CD4-positive, alpha-beta T cell treated with Interleukin-21 for 1 hour (primary cell): ENCODE data around the gene EMD.
A peak's percentile ranks its signal among the peaks of the same experiment; 100 is the strongest.
"Not testable (repeated sequence)": the region's sequence is repeated elsewhere in the genome, so short reads cannot be mapped to it uniquely, and the experiment has no call there.

Source experiments
- DNase-seq: peaks from one replicate; pipeline ENCODE4 v3.0.0-alpha.2; 2020

The EMD gene

DNA sequence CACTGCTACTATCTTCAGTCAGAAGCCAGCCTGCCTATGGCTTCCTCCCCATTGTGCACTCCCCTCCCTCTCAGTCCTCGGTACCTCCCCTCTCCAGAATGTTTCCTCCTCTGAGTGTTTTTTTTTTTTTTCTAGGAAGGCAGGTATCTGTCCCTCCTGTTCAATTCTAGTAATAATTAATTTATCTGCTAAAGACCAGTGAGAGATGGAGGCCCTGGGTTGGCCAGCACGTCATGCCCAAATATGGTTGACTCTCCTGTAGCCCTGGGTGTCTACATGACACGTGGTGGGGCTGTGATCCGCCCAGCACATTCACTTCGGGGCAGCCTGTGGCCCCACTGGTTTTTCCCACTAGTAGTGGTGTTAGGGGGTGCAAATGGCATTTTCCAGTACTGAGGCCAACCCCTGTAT, 6.5 kb upstream of the EMD start:
- DNase-seq = peak; percentile 64

DNA sequence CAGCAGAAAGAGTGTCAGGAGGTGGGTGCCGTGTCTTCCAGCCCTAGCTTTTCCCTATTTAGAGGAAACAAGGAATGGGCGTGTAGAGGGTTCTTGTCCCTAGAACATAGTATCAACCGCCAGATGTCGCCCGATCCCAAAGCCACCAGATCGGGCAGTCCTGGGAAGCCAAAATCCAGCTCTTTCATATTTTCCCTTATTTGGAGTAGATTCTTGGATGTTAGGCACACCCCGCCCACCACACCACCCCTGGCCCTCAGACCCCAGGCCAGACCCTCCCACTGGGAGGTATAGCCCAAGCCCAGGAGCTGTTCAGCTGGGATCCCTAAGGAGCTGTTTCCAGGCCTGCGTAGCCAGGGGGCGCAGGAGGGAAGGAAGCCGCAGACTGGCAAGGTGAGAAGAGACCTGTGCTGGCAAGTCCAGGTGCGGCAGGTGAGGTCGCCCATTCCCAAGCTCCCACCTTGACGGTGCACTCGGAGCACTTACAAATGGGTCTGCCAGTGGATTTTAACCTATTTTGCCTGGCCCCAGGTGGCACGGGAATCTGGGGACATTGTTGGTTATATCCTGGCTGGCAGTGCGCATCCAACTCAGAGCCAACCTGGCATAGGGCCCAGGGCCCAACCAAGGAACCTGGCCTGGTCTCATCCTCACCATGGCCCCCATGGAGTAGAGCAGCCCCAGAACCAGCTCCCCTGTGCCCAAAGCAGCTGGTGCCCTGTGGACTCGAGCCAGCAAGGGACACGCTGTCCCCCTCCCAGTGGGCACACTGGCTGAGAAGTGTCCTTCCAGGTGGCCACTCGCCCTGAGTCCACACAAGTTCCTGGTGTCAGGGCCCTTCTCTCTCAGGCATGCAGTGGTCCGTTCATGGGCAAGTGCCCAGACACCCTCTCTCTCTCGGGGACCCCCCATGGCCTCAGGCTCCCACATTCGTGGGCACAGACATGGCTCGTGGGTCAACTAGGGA, 5.5 kb upstream of the EMD start:
- no peak for DNase-seq

GRCh38 chrX:154374313-154375155, 4.6 kb upstream of the EMD start, which contains the start of gene FLNA:
Gene FLNA, minus strand, starts transcription at chrX:154374634. Its CDS starts 3,389 bp downstream, at chrX:154371245.
- peak; percentile 47 for DNase-seq

GRCh38 chrX:154375156-154375504, 4.0 kb upstream of the EMD start:
- DNase-seq = no peak

DNA sequence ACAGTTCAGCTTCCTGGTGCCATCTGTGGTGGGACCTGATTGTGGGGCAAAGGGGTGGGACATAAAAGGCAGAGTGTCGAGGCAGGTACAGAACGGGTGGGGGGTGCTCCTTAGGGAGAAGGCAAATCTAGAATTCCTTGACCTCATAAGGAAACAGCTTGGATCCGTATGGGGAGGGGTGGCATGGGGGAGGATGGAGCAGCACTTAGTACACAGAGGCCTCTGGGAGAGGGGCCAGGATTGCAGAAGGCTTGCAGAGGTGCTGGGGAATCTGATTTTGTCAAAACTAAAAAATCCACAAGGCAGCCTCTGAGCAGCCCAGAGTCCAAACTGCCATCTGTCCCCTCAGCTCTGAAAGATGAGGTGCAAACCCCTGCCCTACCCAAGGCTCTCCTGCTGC, 2.3 kb upstream of the EMD start:
- DNase-seq = no peak

- peak; percentile 51 for DNase-seq
These were observed 866 bp upstream of the EMD start for GRCh38 chrX:154378059-154378798.

DNA sequence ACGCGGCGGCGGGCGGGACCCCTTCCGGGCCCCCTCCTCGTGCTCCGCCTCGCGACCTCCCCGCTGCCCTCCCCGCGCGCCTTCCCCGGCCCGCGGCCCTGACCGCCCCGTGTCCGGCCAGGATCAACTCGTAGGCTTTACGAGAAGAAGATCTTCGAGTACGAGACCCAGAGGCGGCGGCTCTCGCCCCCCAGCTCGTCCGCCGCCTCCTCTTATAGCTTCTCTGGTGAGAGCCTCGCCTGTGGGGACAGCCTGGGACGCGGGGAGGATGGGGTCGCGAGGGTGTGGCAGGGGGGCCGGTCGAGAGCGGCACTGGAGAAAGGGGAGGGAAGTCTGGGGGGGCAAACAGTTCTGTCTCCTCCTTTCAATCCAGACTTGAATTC, 465 bp downstream of the EMD start:
- no peak for DNase-seq

GRCh38 chrX:154380153-154380552, 1.1 kb downstream of the EMD start:
- DNase-seq = no peak

GRCh38 chrX:154380787-154381186, 1.7 kb downstream of the EMD start:
- no peak for DNase-seq

- DNase-seq = no peak
These were observed 2.2 kb downstream of the EMD start for GRCh38 chrX:154381271-154381670.

- no peak for DNase-seq
These were observed 3.5 kb downstream of the EMD start for GRCh38 chrX:154382483-154383069.

- DNase-seq = no peak
These were observed 4.5 kb downstream of the EMD start for GRCh38 chrX:154383359-154384283.

- no peak for DNase-seq
These were observed 5.3 kb downstream of the EMD start for GRCh38 chrX:154384284-154384892.

GRCh38 chrX:154388094-154388493, 9.0 kb downstream of the EMD start:
- DNase-seq = not testable (repeated sequence)

GRCh38 chrX:154388649-154389048, 9.6 kb downstream of the EMD start:
- DNase-seq = not testable (repeated sequence)

DNA sequence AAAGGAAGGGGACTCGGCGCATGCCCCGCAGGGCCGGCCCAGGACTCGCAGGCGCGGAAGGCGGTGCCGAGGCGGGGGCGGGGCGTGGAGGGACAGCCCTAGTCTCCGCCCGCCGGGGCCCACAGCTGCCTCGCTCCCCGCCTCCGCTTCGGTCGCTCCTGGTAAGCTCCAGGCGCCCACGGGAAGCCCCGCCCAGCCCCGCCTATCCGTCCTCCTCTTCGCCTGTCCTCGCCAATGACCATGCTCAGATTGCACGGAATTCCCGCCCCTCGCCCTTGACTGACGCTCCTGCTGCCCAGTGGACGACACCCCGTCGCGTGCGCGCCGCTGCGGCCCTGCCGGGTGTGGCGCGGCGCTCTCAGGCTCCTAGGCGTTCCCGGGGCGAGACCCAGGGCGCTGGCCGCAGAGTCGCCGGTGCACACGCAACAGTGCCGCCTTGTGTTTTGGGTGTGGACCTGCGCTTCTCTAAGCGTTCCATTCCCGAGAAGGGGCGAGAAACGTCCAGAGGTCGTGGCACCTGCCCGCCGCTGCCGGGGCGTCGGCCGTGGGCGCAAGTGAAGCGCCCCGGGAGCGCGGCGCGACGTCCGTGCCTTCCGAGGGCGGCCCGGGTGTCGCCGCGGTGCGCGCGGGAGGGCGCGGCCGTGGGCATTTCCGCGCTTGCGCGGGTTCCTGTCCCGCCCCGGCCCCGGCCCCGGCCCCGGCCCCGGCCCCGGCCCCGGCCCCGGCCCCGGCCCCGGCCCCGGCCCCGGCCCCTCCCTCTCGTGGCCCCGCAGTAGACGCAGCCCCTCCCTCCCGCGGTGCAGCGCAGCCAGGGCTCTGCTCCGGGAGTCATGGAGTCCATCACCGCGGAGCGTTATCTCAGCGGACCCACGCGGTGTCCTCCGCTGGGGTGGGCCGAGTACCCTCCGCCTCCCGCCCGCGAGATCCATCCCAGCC, 11.0 kb downstream of the EMD start:
- peak; percentile 49 for DNase-seq

DNA sequence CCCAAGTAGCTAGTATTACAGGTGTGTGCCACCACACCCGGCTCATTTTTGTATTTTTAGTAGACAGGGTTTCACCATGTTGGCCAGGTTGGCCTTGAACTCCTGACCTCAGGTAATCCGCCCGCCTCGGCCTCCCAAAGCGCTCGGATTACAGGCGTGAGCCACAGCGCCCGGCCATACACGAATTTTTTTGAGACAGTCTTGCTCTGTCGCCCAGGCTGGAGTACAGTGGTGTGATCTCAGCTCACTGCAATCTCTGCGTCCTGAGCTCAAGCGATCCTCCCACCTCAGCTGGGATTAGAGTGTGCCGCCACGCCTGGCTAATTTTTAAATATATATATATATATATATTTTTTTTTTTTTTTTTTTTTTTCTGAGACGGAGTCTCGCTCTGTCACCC, 17.3 kb downstream of the EMD start:
- DNase-seq = not testable (repeated sequence)

- peak; percentile 65 for DNase-seq
These were observed 18.1 kb downstream of the EMD start for GRCh38 chrX:154396973-154397887.
